ENCODE data around the gene ACSL6.
"Not testable (repeated sequence)": the region's sequence is repeated elsewhere in the genome, so short reads cannot be mapped to it uniquely, and the experiment has no call there.

The ACSL6 gene

DNA sequence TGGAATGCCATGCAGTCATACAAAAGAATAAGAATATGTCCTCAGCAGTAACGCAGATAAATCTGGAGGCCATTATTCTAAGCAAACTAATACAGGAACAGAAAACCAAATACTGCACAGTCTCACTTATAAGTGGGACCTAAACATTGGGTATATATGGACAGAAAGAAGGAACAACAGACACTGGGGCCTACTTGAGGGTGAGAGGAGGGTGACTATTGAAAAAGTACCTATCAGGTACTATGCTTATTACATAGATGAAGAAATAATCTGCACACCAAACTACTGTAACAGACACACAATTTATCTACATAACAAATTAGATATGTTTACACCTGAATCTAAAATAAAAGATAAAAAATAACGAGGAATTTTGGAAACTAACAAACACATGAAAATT, 104.8 kb downstream of the ACSL6 start:
- DNase-seq (ENCODE audit: low read depth): no peak
- H3K4me3 ChIP-seq (ENCODE audit: control insufficient read depth, low read depth, low read length): no peak overlapping the region
- TF ChIP-seq, protein P1, sequence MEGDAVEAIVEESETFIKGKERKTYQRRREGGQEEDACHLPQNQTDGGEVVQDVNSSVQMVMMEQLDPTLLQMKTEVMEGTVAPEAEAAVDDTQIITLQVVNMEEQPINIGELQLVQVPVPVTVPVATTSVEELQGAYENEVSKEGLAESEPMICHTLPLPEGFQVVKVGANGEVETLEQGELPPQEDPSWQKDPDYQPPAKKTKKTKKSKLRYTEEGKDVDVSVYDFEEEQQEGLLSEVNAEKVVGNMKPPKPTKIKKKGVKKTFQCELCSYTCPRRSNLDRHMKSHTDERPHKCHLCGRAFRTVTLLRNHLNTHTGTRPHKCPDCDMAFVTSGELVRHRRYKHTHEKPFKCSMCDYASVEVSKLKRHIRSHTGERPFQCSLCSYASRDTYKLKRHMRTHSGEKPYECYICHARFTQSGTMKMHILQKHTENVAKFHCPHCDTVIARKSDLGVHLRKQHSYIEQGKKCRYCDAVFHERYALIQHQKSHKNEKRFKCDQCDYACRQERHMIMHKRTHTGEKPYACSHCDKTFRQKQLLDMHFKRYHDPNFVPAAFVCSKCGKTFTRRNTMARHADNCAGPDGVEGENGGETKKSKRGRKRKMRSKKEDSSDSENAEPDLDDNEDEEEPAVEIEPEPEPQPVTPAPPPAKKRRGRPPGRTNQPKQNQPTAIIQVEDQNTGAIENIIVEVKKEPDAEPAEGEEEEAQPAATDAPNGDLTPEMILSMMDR (conservative IDR thresholded peaks at IDR 0.05; ENCODE audit: control insufficient read depth, insufficient read depth, low read depth, low read length): no peak

DNA sequence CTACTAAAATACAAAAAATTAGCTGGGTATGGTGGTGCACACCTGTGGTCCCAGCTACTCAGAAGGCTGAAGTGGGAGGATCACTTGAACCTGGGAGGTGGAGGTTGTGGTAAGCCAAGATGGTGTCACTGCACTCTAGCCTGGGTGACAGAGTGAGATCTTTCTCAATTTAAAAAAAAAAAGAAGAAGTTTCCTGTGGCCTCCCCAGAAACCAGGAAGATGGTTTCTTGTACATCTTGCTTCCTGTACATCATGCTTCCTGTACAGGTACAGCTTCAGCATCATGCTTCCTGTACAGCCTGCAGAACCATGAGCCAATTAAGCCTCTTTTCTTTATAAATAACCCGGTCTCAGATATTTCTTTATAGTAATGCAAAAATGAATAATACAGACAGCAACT, 109.2 kb downstream of the ACSL6 start:
- DNase-seq (ENCODE audit: low read depth): not testable (repeated sequence)

More for the DNA sequence above, 109.2 kb downstream of the ACSL6 start:
- not testable (repeated sequence) for H3K4me3 ChIP-seq (ENCODE audit: control insufficient read depth, low read depth, low read length)

Measured in fibroblast of mammary gland (primary cell).